NCI-H226 (cell line): ENCODE results near the gene CDH4.

Experiments
- DNase-seq: peaks from one replicate; pipeline ENCODE4 v3.0.0-alpha.2; 2015

Gene CDH4

GRCh38 chr20:61303217-61303616, 51.2 kb downstream of the CDH4 start:
- DNase-seq: no peak

- no peak for DNase-seq
Measured at GRCh38 chr20:61303675-61304074, 51.6 kb downstream of the CDH4 start.

- DNase-seq: no peak
Measured at GRCh38 chr20:61304750-61305149, 52.7 kb downstream of the CDH4 start.

- no peak for DNase-seq
Measured at GRCh38 chr20:61306937-61307475, 54.9 kb downstream of the CDH4 start.

GRCh38 chr20:61307686-61308476, 55.8 kb downstream of the CDH4 start:
- DNase-seq: no peak

- DNase-seq: no peak
Measured at GRCh38 chr20:61308477-61308774, 56.4 kb downstream of the CDH4 start.

DNA sequence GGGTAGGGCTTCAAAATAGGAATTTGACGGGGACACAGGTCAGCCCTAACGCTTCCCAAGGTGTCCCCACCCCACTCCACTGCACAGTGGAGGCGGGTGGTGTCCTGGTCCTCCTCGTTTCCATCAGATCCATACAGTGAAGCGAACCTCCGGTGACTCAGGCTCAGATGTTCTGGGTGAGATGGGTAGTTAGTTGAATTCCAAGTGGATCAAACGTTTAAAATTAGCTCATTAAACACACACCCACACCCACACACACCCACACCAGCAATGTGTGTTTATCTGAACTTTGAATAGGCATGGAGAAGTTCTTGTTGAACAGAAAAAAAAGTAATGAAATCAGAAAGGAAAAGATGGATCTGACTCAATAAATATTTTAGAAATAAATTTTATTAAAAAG, 58.9 kb downstream of the CDH4 start:
- peak; percentile 28 for DNase-seq

GRCh38 chr20:61311656-61312387, 59.8 kb downstream of the CDH4 start:
- DNase-seq: peak; percentile 80

- no peak for DNase-seq
Measured at GRCh38 chr20:61312925-61313324, 60.9 kb downstream of the CDH4 start.

DNA sequence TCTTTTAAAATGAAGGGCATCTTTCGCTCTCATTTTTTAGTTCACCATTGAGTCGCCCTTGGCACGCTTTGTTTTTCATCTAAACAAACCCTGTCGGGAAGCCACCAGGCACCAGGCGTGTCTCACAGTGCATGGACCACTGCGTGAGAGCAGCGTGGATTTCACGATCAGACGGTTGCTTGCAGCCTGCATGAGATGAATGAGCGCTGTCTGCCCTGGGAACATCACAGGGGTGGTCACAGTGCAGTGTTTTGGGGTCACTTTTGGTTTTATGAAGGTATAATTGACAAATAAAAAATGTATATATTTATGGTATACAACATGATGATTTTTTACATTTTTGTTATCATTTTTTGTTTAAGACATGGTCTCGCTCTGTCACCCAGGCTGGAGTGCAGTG, 61.3 kb downstream of the CDH4 start:
- DNase-seq: no peak

DNA sequence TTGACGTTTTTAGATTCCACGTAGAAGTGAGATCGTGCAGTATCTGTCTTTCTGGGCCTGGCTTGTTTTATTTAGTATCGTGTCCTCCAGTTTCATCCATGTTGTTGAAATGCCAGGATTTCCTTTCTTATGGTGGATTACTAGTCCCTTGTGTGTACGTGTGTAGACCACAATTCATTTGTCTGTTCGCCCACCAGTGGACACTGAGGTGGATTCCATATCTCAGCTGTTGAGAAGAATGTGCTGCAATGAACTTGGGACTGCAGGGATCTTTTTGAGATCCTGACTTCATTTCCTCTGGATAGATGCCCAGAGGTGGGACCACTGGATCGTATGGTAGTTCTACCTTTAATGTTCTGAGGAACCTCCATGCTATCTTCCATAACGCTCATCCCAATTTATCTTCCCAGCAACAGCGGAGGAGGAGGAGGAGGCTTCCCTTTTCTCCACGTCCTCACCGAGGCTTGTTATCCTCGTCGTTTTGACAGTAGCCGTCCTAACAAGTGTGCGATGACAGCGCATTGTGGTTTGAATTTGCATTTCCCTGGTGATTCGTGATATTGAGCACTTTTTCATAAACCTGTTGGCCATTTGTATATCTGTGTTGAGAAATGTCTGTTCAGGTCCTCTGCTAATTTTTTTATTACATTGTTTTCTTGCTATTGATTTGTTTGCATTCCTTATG, 62.4 kb downstream of the CDH4 start:
- DNase-seq: no peak

DNA sequence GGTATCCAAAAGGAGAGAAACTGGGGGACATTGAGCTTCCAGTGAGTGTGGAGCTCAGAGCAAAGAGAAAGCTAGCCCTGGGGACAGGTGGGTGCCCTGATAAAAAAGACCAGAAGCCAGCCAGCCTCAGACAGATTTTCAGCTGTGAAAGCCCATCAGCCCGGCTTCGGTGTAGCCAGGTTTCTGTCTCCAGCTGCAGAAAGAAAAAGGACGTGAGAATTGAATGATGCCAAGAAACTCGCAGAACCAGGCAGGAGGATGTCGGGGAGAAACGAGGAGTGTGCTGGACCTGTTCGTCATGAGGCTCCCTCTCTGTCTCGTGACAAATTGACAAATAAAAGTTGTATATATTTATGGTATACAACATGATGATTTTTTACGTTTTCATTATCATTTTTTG, 63.3 kb downstream of the CDH4 start:
- no peak for DNase-seq

DNA sequence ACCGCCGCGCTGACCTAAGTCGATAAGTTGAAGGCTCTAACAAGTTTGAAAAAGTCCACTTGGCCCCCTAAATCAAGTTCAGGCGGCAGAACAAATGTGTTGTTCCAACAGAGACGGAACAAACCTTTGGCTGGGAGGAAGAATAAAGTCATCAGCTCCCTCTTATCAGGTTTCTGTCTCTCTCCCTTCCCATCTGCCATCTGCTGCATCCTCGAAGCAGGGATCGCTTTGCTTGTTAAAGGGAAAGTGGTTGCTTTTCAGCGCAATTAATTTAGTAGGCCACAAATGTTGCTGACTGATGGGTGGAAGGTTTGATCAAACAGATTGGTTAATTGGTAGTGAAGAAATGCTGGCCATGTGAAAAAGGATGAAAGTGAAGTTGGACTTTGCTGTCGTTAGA, 64.3 kb downstream of the CDH4 start:
- DNase-seq: no peak

DNA sequence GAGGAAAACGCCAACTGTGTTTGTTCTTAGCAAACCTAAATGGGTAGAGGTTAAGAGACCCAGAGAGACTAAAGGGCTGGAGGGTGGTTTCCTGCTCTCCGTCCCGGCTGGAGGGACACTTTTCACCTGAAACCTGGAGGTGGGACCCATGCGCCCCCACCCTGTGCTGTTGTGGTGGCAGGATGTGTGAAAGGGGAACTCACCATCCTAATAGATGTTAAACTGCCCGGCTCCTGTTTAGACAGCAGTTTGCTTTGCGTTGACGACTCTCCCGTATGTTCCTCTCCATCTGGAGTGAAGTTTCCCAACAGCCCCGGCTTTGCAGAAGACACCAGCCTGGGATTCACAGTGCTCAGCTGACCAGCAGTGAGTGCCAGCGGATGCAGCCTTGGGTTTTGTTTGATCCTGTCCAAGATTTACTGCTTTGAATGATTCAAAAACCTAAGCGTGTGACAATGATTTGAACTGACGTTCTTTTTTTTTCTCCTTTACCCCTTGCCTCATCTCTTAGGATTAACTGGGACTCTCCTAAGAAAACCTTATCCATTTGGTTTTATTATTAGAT, 66.0 kb downstream of the CDH4 start:
- DNase-seq: no peak

DNA sequence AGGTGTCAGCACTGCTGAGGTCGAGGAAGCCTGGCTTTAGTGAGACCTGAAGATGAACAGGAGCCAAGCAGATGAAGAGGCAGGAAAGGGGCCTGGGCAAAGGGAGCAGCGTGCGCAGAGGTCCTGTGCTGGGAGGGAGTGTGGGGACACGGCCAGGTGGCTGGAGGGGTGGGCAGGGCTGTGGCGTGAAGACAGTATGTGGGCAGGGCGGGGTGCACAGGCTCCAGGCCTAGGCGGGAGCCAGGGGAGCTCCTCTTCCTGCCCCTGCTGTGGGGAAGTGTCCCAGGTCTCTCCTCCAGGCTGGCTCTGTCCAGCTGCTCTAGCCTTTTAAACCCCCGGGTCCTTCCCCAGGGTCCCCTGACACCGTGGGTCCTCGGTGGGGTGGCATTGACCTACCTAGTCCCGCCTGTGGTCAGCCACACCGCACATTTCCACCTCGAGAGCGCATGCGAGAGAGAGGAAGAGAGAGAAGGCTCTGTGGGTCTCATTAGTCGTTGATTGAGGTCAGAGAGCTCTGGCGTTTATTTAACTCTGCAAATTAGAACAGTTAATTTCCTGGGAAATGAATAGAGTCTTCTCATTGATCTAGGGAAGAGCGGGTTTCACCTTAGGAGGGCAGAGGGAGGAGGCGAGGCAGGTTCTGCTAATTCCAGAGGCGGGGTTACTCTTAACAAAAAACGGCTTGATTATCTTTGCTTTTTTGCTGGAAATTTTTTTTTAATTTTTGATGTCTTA, 68.8 kb downstream of the CDH4 start:
- DNase-seq: no peak

DNA sequence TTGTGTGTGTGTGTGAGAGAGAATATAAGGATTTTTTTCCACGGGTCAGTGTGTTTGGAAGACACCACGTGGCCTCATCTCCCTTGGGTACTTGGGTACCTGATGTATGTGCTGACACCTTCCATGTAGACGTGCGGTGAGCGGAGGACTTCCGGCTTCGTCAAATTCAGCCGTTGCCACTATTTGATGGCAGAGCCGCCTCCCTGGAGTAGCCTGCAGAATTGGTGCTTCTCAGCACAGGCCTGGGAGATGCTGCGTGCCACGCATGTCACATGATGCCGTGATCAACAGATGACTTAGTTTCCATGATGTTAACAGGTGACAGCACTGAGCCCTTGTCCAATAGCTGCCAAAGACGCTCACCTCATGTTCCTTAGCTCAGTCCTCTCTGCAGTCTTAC, 69.4 kb downstream of the CDH4 start:
- DNase-seq: no peak

DNA sequence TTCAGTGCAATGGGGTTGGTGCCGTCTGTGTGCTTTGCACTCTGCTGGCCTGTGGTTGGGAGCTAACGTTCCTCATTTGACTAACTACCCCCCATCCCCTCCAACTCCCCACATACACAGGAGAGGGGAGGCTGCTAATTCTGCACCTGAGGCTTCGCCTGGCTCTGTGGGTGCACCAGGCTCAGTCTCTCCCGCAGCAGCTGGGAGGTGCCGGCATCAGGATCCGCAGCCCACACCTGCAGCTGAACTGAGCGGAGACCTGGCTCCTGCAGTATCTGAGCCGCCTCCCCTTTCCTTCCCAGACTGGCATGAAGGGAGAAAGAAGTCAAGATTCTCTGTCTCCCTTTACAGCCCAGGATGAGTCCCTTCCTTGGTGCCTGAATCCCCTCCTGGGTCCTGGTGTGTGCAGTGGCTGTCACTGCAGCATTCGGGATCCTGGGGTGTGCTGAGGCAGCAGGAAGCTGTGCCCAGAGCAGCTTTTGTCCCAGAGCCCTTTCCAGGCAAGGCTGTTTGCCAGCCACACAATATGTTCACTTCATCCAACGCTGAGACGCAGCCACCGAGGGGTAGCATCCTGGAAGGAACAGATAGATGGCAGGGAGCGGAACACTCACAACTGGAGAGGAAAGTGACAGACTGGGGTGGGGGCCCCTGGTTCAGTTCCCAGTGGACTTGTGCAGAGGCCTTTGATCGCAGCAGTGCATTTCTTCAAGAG, 70.2 kb downstream of the CDH4 start:
- DNase-seq: no peak

DNA sequence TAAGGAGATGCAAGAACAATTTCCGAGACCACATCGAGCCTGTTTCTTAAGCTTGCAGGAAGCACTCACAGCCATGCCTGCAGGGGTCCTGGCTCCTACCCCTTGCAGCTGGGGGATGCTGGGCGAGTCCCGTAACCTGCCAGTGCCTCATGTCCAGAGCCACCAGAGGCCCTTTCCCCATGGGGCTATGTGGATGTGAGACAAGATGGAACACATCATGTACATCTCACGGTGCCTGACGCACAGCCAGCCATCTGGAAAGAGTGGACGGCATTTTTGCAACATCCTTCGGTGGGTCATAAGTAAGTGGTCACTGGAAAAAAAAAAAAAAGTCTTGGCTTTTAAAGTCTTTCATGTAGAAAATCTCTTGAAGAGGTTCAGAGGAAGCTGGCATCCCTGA, 72.8 kb downstream of the CDH4 start:
- no peak for DNase-seq

- DNase-seq: no peak
Measured at GRCh38 chr20:61325718-61326117, 73.7 kb downstream of the CDH4 start.

DNA sequence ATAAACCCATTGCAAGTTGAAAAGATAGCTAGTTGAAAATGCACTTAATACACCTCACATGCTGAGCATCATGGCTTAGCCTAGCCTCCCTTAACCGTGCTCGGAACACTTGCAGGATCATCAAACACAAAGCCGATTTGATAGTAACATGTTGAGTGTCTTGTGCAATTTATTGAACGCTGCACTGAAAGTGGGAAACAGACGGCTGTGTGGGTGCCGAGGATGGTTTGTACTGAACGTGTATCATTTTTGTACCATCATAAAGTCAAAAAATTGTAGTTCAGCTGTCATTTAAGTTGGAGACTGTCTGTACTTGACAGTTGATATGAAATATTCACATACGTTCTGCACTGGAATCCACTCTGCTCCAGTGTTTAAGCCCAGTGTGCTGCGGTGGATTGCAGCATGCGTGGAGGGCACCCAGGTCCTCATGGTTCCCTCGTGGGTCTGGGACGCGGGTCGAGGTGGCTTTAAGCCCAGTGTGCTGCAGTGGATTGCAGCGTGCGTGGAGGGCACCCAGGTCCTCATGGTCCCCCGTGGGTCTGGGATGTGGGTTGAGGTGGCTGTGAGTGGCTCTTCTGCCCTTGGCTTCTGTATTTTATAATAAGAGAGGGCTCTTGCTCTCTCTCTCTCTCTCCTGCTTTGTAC, 77.0 kb downstream of the CDH4 start:
- no peak for DNase-seq

DNA sequence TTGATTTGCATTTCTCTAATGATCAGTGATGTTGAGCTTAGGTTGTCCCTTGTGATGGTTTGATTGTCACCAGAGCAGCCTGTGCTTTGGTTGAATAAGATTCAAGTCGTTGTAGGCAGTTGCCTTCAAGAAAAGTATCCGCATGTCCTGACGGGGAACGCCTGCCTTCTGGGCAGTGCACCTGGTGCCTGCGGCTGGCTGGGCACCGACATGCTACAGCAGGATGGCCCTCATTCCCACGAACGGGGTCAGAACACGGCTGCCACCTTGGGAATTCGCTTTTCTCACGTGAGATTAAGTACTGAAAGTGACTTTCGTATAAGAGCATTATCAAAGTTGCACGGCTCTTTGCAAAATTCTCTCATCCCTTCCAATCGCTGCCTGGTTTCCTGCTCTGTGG, 78.4 kb downstream of the CDH4 start:
- no peak for DNase-seq

GRCh38 chr20:61331543-61331942, 79.5 kb downstream of the CDH4 start:
- no peak for DNase-seq
